HG03432 (cell line): ENCODE measurements around the gene HOXC9.

Source experiments
- ATAC-seq: cut with Tn5 transposase; IDR thresholded peaks from one replicate; pipeline ENCODE4 v1.9.1; 2021; ENCODE audit warnings: mild to moderate bottlenecking, moderate library complexity; ENCODE audit not compliant: unreplicated experiment

HOXC9 gene

DNA sequence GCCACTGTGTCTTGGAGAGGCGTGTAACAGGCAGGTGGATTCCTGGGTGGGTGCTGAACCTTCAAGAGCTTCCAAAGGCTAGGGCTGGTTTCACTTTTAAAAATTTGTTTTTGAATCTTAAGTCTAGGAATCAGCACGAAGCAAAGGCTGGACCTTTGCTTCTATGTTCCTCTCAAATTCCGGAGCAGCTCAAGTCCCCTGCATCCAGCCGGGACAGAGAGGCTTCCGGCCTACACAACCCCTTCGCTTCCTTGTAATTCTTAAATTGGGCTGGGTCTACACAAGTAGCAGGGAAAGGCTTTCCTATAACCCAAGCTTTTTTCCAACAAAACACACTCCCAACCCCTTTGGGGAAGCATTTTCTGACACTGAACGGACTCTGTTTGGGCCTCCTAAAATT is 37.0 kb upstream of the HOXC9 start:
- ATAC-seq: no peak

DNA sequence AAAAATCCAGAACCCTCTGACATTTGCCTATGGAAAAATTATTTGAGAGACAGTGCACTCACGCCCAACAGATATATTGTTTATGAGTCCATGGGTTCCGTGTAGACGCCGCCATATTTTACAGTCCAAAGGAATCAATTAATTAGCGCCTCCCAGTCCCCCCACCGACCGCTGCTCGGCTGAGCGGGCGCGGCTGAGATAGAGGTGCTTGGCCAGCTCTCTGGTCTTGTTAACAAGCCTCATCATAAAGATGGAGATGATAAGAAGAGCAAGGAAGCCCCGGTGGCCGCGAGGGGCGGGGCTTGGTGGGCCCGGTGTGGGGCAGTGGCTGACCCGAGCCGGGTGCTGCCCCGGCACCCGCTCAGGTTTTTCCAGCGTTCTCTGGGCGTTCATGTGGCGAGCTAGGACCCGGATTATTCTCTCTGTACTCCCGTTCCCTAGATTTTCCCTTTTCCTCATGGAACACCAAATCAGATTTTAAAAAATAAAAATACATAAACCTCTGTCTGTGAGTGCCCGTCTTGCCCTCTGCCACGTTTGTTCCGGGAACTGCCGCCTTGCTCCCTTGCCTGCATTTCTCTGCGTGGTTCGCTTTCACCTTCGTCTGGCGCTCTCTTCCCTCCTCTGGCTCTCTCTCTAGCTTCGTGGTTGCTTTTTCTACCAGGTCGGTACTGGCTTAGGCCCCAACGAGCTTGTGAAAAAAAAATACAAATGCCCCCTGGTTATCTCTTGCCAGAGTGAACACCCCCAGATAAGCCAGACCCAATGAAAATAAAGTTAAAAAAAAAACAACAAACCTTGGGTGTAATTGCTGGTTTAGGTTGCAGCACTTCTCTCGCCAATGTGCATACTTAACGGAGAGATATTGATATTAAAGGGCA is 36.3 kb upstream of the HOXC9 start:
- no peak for ATAC-seq

DNA sequence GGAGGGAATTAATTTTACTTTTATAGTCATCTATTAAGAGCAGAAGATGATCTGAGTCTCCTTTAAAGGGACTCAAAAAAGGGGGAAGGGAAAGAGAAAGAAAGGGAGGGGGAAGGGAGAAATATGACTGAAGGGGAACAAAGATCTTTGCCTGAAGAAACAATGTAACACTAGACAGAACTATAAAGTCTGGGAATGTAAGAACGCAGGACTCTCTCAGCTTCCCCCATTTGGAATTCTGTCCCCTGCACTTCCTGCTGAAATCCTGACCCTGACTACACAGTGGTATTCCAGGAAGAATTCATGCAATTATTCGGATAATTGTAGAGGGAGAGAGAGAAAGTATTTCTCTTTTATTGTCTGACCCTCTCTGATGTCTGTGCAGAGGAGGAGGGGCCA is 35.6 kb upstream of the HOXC9 start:
- no peak for ATAC-seq

DNA sequence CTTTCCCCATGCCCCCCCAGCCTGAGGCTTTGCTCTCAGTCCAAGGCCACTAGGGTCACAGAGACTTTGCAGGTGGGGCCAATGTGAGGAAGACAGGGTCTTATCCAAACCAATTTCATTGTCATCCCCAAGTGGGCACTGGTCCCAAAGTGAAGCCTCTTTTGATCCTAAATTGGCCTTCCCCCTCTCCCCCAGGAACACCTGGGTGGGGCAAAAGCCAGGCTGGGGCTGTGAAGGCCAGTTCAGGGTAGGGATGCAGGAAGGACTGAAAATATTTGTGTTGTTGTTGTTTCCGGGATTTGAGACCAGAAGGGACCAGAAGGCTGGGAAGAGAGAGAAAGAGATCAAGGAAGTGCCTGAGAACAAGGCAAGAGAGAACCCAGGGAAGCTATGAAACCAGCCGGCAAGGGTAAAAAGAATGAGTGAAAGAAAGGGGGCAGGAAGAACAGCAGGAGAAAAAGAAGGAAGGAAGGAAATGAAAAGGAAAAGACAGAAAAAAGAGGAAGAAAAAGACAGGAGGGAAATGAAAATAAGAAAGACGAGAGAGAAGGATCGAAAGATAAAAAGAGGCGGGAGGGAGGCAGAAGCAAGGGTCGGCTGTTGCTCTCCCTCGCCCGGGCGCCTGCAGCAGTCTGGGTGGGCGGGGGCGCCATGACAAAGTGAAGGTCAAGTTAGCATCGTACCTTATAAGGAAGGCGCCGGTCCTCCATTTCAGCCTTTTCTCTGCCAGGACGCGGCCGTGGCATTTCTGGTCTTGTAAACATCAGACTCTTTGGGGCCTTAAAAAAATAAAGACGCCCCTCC is 34.5 kb upstream of the HOXC9 start:
- ATAC-seq: no peak

DNA sequence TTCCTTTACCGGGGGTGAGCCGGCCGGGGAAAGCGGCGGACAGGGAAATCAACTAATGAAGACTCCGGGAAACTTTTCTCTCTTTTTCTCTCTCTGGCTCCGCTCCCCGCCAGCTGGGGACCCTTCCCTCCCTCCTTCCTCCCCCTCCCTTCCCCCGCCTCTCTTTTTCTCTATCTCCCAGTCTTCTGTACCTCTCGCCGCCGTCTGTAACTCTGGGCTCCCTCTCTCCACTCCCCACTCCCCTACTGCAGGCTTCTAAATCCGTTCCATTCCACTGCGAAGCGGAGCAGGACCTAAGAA is 33.9 kb upstream of the HOXC9 start:
- no peak for ATAC-seq

DNA sequence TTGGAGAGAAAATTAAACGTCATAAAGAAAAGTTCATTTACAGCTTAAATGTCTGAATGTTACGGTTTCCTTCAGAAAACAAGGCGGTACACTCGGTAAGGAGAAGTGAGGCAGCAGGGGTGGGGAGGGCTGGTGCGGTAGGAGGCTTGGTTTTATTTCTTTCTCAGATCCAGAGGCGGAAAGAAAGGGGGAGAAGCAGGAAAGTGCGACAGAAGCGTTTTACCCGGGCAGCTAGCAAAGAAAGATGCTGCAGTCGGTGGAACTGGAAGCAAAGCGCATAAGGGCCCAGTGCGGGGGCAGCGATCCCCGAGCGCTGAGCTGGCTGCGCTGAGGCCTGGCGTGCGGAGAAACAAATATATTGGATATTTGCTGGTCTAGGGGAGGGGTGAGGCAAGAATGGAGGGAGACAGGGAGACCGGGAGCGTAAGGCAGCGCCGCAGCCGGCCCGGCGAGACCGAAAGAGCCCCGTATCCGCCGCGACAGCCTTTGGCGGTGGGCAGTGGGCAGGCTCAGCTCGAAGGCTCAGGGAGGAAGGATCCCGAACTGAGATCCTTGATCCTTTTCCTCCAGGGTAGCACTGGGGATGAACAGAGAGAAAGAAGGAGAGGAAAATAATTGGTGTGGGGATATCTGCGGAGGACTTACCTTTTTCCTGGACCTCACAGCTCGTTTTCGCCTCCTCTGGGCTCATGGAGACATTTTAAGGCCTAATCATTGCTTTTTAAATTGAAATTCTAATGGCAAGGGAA is 33.4 kb upstream of the HOXC9 start:
- no peak for ATAC-seq

DNA sequence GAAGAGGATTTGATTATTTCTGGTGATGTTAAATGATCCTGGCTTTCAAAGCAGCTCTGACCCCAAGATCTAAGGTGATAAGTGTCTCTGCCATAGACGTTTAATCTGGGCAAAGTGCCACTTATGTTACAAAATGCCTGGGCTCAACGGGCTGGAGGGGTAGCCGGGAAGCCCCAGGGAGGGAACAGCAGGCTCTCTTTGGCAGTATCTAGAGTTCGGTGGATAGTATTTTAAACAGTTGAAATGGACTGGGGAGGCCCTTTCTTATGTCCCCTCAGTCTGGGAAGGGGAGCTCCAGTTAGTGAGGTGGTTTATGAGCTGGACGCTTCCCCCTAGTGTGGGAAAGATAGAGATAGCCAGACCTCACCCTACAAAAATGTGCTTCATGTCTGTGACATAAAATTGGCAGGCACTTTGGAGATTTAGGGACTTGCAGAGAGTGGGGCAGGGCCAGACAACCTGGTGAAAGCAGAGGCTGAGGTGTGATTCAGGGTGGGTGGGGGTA is 32.5 kb upstream of the HOXC9 start:
- no peak for ATAC-seq

DNA sequence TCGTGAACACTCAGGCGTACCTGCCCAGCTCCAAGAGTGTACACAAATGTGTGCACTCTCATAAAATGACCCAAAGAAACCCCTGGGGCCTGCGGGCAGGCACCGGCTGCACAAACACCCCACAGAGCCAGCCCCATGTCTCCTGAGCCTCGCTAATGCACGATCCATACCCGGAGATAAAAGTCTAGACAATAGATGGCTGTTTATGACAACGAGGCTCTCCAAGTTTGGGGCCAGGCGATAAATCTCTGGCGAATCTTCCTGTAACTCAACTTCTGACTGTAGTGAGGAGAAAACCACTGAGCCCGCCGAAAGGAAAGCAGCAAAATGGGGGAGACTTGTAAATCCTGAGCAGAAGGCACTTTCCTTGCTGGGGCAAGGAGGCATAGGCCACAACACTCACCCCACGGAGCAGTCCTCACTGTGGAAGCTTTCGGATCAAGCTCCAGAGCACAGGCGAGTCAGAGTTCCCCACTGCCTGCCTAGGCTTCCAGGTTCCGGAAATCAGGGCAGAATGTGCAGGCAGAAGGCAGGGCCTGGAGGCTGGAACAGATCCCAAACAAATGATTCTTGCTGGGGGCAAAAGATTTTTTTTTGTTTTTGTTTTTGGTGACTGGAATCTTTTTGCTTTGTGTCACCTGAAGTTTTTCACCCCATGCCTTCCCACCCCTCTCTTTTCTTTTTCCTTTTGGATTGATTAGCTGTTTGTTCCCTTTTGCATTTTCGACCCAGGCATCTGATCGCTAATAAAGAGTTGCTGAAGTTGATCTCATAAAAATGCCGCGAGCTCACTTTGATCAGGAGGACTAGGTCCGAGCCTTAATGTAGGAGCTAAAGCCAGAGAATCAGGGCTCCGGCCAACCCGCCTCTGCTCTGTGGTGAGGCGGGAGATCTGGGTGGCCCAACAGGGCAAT is 31.5 kb upstream of the HOXC9 start:
- ATAC-seq: no peak

DNA sequence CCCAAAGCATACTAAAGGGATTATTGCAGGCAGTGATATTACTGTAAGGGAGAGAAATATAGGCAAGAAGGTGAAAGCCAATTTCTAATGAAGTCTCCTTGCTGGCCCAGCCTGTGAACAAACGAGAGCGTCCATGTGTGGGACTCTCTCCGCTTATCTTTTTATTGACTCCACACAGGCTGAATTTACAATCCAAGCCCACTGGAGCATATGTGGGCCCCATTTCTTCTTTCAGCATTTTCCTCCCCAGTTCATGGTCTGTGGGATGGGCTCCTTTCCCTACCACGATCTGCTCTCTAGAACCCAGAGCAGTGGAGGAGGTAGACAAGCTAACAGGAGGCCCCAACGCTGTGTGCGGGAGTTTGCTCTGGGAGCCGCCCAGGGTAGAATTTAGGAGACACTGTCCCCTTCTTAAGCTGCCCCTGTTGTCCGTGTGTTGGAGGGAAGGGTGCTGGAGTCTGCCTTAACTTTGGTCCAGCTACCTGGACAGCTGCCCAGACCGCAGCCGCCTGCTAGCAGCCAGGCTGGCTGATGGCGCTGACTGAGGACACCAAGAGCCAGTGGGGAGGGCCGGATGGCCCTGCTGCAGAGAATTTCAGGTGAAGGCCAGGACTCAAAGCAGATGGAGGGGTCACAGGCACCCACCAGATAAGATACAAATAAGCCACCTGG is 30.2 kb upstream of the HOXC9 start:
- no peak for ATAC-seq

DNA sequence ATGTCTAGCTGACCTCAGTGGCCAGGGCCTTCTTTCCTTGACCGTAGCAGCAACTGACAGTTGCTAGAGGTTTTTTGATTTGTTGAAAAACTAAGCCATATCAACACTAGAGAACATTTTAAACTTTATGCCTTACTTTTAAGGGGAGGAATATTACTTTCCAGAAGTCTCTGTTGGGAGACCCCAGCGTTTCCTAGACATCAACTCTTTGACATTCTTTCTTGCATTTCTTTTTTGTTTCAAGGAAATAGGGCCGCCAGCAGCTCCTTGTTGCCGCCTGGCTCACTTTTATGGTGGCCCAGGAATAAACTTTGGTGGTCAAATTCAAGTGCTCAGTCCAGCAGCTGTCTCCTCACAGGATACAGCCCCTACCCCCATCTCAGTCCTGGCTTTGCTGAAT is 29.5 kb upstream of the HOXC9 start:
- ATAC-seq: no peak

DNA sequence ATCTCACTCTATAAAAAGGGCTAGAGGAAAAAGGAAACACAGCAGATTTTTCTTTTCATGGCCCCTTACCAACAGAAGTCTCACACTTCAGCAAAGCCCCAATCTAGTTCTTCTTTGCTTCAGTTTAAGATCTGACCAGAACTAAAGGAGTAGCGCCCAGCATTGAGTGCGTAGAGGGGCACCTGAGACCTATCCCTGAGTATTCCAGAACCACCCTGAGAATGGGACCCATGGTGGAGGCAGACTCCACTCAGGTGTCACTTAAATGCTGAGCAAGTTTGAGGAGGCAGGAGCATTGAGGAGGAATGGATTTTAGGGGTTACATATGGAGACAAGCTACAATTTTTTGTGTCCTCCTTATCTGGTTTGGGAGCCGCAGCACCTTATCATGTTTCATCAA is 28.8 kb upstream of the HOXC9 start:
- no peak for ATAC-seq

DNA sequence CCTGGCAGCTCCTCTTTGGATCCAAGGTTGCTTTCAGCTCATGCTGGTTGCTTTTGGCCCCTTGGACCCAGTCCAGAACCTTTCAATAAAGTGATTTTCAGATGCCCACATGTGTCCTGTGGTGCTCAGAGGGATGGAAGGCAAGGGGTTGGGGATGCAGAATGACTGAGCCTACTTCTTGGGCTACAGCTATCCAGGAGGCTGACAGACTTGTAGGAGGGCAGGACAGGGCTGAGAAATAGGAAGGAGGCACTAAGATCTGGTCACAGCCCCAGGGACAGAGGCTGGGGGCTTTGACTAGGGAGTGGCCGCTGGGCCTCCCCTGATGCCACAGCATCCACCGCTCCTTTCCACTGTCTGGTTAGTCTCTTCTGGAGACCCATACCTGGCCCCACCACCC is 28.3 kb upstream of the HOXC9 start:
- ATAC-seq: no peak

DNA sequence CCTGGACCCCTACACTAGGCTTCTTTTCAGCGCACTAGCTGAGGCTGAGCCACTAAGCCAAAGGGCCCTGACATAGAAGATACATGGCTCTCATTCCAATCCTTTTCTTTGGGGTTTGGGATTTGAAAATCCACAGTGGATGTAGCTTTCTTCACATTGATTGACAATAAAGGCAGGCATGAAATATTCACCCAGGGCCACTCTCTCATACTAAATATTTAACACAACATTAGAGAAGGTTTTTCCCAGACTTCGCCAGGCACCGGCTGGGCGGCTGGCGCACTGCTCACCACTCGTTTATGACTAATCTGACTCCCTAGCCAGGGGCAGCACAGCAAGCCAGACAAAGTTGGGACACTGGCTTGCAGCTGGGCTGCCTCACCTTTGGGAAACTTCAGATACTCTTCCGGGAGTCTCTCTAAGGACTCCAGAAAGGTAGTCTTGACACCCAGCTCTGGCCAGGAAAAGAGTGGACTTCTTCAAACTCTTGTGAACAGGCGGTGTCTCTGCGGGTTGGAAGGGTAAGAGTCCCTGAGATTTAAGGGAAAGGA is 27.7 kb upstream of the HOXC9 start:
- ATAC-seq: no peak

DNA sequence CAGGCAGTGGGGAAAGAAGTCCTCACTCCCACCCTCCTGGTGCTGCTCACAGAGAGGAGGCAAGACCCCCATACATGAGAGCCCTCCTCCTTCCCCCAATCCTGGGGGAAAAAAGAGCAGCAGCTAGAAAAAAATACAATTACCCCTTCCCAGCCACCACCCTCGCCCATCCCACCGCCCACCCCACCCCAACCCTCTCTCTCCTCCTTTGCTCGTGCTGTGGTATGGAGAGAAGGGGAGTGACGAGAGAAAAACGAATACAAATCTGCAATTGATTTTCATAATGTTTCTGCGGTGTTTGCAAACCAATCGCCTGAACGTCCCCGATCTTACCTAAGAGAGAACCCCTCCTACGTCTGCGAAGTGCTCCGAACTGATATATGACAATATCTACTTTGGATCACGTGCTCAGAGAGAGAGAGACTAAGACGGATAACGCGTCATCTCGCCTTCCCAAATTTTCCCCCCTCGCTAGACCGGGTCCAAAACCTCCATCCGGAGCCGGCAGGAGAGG is 27.2 kb upstream of the HOXC9 start, which contains the start of gene HOXC11:
Gene HOXC11, plus strand, starts transcription at position 405 of the 514 bp plus-strand sequence. CDS start 116 bp downstream, outside the sequence.
- ATAC-seq: no peak

DNA sequence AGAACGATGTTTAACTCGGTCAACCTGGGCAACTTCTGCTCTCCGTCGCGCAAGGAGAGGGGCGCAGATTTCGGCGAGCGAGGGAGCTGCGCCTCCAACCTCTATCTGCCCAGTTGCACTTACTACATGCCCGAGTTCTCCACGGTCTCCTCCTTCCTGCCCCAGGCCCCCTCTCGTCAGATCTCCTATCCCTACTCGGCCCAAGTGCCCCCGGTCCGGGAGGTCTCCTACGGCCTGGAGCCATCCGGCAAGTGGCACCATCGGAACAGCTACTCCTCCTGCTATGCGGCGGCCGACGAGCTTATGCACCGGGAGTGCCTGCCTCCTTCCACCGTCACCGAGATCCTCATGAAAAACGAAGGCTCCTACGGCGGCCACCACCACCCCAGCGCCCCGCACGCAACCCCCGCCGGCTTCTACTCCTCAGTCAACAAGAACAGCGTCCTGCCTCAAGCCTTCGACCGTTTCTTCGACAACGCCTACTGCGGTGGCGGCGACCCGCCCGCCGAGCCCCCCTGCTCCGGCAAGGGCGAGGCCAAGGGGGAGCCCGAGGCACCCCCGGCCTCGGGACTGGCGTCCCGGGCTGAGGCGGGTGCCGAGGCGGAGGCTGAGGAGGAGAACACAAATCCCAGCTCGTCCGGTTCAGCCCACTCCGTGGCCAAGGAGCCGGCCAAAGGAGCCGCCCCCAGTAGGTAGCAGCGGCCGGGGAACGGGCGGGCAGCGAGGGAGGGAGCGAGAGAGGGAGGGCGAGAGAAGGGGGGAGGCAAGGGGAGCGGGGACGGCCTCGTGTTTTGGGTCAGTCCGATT is 26.5 kb upstream of the HOXC9 start:
- no peak for ATAC-seq

DNA sequence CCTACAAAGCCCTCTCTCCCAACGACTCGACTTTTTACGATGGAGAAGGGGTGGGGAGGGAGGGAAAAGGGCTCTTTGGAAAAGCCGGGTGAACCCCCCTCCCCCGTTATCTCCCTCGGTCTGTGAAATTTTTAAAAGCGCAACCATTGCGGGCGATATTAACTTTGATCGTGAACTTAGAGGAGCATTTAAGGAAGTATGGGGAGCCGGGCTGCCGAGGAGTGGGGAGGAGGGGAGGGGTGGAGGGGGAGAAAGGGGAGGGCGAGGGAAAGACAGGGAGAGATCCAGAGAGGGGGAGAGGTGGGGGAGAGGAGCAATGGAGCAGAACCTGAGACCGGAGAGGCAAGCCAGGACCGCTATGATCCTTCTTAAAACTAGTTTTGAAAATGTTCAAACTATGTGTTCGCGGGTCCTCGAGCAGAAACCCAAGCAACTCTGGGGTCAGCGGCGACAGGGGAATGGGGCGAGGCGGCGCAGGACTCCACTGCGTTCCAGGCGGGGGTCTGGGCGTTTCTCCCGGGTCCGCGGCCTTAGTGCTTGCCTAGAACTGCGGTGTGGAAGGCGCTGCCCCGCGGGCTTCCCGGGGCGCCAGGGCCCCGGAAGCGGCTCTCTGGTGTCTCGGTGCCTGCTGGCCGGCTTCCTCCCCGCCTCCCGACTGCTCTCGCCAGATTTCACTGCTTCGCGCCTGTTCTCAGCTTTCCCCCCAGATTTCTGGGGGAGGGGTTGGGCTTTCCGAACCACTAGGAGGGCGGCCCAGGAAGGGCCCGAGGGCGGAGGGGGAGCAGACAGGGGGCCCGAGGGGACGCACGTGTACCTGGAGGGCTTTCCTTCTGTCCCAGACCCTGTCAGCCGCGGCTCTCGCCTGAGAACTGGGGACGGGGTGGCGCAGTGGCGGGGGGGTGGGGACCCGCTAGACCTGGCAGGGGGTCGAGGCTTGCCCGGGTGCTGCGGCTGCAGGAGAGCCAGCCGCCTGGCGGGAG is 25.6 kb upstream of the HOXC9 start, which contains the start of gene HOTAIR:
Gene HOTAIR, minus strand, starts transcription at position 871 of the 980 bp plus-strand sequence.
- ATAC-seq: no peak

DNA sequence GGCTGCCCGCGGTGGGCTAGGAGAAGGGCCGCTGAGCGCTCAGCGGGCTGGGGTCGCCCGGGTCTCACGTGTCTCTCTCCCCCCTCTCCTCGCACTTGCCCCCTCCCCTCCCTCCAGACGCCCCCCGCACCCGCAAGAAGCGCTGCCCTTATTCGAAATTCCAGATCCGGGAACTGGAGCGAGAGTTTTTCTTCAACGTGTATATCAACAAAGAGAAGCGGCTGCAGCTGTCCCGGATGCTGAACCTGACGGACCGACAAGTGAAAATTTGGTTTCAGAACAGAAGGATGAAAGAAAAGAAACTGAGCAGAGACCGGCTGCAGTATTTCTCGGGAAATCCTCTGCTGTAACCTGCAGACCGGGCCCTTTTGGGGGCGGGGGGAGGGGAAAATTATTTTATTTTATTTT is 24.9 kb upstream of the HOXC9 start:
- ATAC-seq: no peak
